Uterus (tissue), 2 donors: ENCODE measurements around the gene BCORL1.

ENCODE experiments used
- CTCF ChIP-seq, 4 experiments: fragments of 200-600 bp in 2 of 4; fragments of 450-650 bp in 2 of 4; sonication (generic) in 2 of 4; IDR thresholded peaks; one replicate each; pipeline ENCODE4 v1.5.1; 2016 to 2019; ENCODE audit warnings: antibody characterized with exemption in 4 of 4, mild to moderate bottlenecking in 2 of 4, moderate library complexity in 1 of 4
- POLR2A ChIP-seq, 2 donors: fragments of 450-650 bp; IDR thresholded peaks; one replicate each; pipeline ENCODE4 v1.6.1; 2016; ENCODE audit warnings: antibody characterized with exemption in 2 of 2, mild to moderate bottlenecking in 1 of 2, moderate library complexity in 1 of 2

GRCh38 chrX:130105244-130105643 lies 122.8 kb downstream of the BCORL1 start:
- TF ChIP-seq CTCF (IDR thresholded peaks at IDR 0.05): no peak
- no peak for TF ChIP-seq POLR2A (IDR thresholded peaks at IDR 0.05)
